Measurements from ENCODE around the gene RNF180.
"Not testable (repeated sequence)": the region's sequence is repeated elsewhere in the genome, so short reads cannot be mapped to it uniquely, and the experiment has no call there.

The RNF180 gene

GRCh38 chr5:64181440-64181839 is 15.8 kb downstream of the RNF180 start:
- DNase-seq = no peak

GRCh38 chr5:64183956-64184355 is 18.3 kb downstream of the RNF180 start:
- no peak for DNase-seq

GRCh38 chr5:64184832-64185231 is 19.2 kb downstream of the RNF180 start:
- DNase-seq = no peak

GRCh38 chr5:64188776-64189175 is 23.1 kb downstream of the RNF180 start:
- DNase-seq = no peak

GRCh38 chr5:64190562-64191306 is 25.1 kb downstream of the RNF180 start:
- no peak for DNase-seq

GRCh38 chr5:64195981-64196380 is 30.3 kb downstream of the RNF180 start:
- DNase-seq = no peak

GRCh38 chr5:64199425-64199824 is 33.8 kb downstream of the RNF180 start:
- no peak for DNase-seq

- DNase-seq = no peak
These were observed 36.4 kb downstream of the RNF180 start for GRCh38 chr5:64201996-64202395.

GRCh38 chr5:64206653-64207052 is 41.0 kb downstream of the RNF180 start:
- no peak for DNase-seq

GRCh38 chr5:64207978-64208377 is 42.3 kb downstream of the RNF180 start:
- DNase-seq = no peak

GRCh38 chr5:64209353-64209752 is 43.7 kb downstream of the RNF180 start:
- DNase-seq = no peak

- no peak for DNase-seq
These were observed 45.2 kb downstream of the RNF180 start for GRCh38 chr5:64210866-64211265.

GRCh38 chr5:64213011-64213410 is 47.4 kb downstream of the RNF180 start:
- no peak for DNase-seq

- DNase-seq = no peak
These were observed 47.9 kb downstream of the RNF180 start for GRCh38 chr5:64213531-64213930.

- DNase-seq = no peak
These were observed 48.5 kb downstream of the RNF180 start for GRCh38 chr5:64214132-64214531.

- no peak for DNase-seq
These were observed 56.3 kb downstream of the RNF180 start for GRCh38 chr5:64221911-64222310.

- DNase-seq = not testable (repeated sequence)
These were observed 59.8 kb downstream of the RNF180 start for GRCh38 chr5:64225286-64225981.

GRCh38 chr5:64227131-64227537 is 61.5 kb downstream of the RNF180 start:
- DNase-seq = not testable (repeated sequence)

- no peak for DNase-seq
These were observed 63.6 kb downstream of the RNF180 start for GRCh38 chr5:64229163-64229774.

- DNase-seq = no peak
These were observed 95.1 kb downstream of the RNF180 start for GRCh38 chr5:64260756-64261155.

GRCh38 chr5:64269164-64269563 is 103.5 kb downstream of the RNF180 start:
- no peak for DNase-seq

GRCh38 chr5:64273276-64273675 is 107.6 kb downstream of the RNF180 start:
- no peak for DNase-seq

- no peak for DNase-seq
These were observed 119.8 kb downstream of the RNF180 start for GRCh38 chr5:64285188-64286130.
